ENCODE results near the gene MIEF2. TPM values are rescaled to one million over a fixed set of nuclear protein-coding genes. Genes with fewer than 3 reads are reported as not detected.

The MIEF2 gene
- total RNA-seq, 1 donor from 2014 or later = 7.4 TPM

DNA sequence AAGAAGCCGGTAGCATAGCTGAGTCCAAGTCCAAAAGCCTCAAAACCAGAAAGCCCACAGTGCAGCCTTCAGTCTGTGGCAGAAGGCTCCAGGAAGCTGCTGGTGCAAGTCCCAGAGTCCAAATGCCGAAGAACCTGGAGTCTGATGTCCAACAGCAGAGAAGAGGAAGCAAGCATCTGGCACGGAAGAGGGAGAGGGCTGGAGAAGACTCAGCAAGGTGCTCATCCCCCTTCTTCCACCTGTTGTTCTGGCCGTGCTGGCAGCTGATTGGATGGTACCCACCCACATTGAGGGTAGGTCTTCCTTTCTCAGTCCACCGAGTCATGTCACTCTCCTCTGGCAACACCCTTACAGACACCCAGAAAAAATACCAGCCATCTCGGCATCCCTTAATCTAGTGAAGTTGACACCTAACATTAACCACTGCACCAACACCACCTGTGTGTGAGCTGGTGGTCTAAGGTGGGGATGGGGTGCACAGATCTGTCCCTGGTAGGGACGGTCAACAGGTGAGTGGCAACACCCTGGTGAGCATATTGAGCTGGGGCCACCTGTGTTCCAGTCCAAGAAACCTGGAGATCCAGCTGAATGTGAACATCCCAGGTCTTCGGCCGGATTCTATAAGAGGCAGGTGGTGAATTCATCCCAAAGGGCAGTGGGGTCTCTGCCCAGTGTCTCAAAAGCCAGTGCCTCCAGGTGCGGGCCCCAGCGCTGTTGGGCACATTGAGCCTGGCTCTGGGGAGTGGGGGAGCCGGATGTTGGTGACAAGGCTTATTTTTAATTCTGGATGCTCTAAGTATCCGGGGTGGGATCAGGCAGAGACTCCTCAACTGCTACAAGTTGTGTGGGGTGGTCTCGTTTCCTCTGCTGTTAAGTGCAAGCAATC, 9.8 kb downstream of the MIEF2 start:
- H3K36me3 Mint-ChIP-seq (ENCODE audit: unreplicated experiment) = no peaks in the 10 kb centered on the region
- no peak overlapping the region for H3K4me3 Mint-ChIP-seq (ENCODE audit: unreplicated experiment)
- H3K9me3 Mint-ChIP-seq (ENCODE audit: unreplicated experiment) = no peaks in the 10 kb centered on the region
- no peak overlapping the region for H3K27ac Mint-ChIP-seq (ENCODE audit: unreplicated experiment)
- no peak for DNase-seq
- TF ChIP-seq, protein P1, sequence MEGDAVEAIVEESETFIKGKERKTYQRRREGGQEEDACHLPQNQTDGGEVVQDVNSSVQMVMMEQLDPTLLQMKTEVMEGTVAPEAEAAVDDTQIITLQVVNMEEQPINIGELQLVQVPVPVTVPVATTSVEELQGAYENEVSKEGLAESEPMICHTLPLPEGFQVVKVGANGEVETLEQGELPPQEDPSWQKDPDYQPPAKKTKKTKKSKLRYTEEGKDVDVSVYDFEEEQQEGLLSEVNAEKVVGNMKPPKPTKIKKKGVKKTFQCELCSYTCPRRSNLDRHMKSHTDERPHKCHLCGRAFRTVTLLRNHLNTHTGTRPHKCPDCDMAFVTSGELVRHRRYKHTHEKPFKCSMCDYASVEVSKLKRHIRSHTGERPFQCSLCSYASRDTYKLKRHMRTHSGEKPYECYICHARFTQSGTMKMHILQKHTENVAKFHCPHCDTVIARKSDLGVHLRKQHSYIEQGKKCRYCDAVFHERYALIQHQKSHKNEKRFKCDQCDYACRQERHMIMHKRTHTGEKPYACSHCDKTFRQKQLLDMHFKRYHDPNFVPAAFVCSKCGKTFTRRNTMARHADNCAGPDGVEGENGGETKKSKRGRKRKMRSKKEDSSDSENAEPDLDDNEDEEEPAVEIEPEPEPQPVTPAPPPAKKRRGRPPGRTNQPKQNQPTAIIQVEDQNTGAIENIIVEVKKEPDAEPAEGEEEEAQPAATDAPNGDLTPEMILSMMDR (IDR thresholded peaks at IDR 0.05; ENCODE audit: partially characterized antibody, unreplicated experiment) = no peak
- no peaks in the 10 kb centered on the region for H3K27me3 Mint-ChIP-seq (ENCODE audit: unreplicated experiment)
- H3K4me1 Mint-ChIP-seq (ENCODE audit: low read depth, unreplicated experiment) = no peaks in the 10 kb centered on the region

- peaks cover 2% of the 10 kb centered on the region for H3K9me3 Mint-ChIP-seq (ENCODE audit: unreplicated experiment)
- H3K4me1 Mint-ChIP-seq (ENCODE audit: low read depth, unreplicated experiment) = no peaks in the 10 kb centered on the region
- no peaks in the 10 kb centered on the region for H3K36me3 Mint-ChIP-seq (ENCODE audit: unreplicated experiment)
These were observed 16.6 kb downstream of the MIEF2 start for GRCh38 chr17:18277076-18277475.

DNA sequence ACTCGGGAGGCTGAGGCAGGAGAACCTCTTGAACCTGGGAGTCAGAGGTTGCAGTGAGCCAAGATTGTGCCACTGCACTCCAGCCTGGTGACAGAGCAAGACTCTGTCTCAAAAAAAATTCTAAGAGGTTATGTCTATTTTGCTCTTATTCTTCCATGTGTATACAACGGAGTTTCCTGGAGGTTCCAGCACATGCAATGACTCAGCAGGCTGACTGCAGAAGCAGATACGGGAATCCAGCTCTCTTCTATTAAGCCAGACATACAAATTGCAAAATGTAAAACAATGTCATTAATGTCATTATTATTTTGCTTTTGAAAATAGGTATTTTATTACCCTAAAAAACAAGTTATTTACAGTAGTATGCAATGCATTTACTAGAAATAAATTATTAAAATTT, 18.4 kb downstream of the MIEF2 start:
- Mint-ChIP-seq H3K9me3 (ENCODE audit: unreplicated experiment) (peaks cover 2% of the 10 kb centered on the region), H3K4me1 (ENCODE audit: low read depth, unreplicated experiment) (no peaks in the 10 kb centered on the region), H3K4me3 (ENCODE audit: unreplicated experiment) (no peak overlapping the region), H3K27me3 (ENCODE audit: unreplicated experiment) (no peaks in the 10 kb centered on the region), H3K36me3 (ENCODE audit: unreplicated experiment) (no peaks in the 10 kb centered on the region), H3K27ac (ENCODE audit: unreplicated experiment) (no peak overlapping the region)
- no peak for DNase-seq
- TF ChIP-seq, protein P1 (IDR thresholded peaks at IDR 0.05; ENCODE audit: partially characterized antibody, unreplicated experiment) = no peak

More at GRCh38 chr17:18277076-18277475, 16.6 kb downstream of the MIEF2 start:
- Mint-ChIP-seq H3K27me3 (ENCODE audit: unreplicated experiment) (no peaks in the 10 kb centered on the region), H3K4me3 (ENCODE audit: unreplicated experiment) (no peak overlapping the region), H3K27ac (ENCODE audit: unreplicated experiment) (no peak overlapping the region)
- no peak for DNase-seq
- TF ChIP-seq, protein P1 (IDR thresholded peaks at IDR 0.05; ENCODE audit: partially characterized antibody, unreplicated experiment) = no peak

DNA sequence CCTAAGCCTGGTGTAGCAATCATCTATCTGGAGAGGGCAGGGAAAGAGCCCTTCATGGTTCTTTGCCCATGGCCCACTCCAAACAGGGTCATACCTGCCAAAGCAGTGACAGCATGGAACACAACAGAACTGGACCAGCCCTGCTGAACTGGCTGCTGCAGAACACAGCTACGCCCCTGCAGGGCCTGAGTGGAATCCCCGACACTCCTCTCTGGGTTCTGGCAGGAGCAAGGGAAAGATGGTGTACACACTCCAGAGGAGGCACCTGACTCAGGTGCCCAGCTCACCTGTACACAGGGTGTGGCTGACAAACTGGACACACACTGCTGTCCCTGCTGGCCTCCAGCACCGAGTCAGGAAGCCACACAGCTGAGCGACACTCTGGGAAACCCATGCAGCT, 19.8 kb downstream of the MIEF2 start:
- Mint-ChIP-seq H3K27ac (ENCODE audit: unreplicated experiment) (no peak overlapping the region), H3K9me3 (ENCODE audit: unreplicated experiment) (peaks cover 2% of the 10 kb centered on the region), H3K4me3 (ENCODE audit: unreplicated experiment) (no peak overlapping the region), H3K27me3 (ENCODE audit: unreplicated experiment) (no peaks in the 10 kb centered on the region), H3K4me1 (ENCODE audit: low read depth, unreplicated experiment) (no peaks in the 10 kb centered on the region), H3K36me3 (ENCODE audit: unreplicated experiment) (no peaks in the 10 kb centered on the region)
- DNase-seq = no peak
- TF ChIP-seq, protein P1 (IDR thresholded peaks at IDR 0.05; ENCODE audit: partially characterized antibody, unreplicated experiment) = no peak

DNA sequence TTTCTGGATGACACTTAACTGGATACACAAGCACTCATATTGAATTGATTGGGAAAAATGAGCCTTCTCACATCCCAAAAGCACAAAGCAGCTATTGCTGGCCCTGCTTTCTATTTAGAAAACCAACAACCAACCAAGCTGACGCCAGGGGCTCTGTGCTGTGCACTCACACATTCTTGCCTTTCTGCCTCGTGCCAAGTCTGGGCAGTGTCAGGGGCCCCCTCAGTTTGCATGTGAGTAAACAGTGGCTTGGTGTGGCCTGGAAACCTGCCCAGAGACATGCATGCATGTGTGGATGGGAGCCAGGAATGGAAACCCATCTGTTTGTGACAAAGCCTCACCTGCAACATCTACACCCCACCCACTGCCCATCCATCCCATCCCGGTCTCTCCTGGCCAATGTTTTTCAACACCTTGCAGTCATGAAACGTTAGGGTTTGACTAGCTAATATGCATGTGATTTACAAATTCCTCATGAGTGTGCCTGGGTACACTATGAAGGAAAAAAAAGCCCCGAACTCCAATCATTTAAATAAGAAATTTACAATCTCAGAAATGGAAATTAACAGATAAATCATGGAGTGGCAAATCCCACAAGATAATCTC, 20.4 kb downstream of the MIEF2 start:
- H3K27me3 Mint-ChIP-seq (ENCODE audit: unreplicated experiment) = no peaks in the 10 kb centered on the region
- no peak overlapping the region for H3K27ac Mint-ChIP-seq (ENCODE audit: unreplicated experiment)
- peaks cover 2% of the 10 kb centered on the region for H3K9me3 Mint-ChIP-seq (ENCODE audit: unreplicated experiment)
- no peaks in the 10 kb centered on the region for H3K4me1 Mint-ChIP-seq (ENCODE audit: low read depth, unreplicated experiment)
- TF ChIP-seq, protein P1 (IDR thresholded peaks at IDR 0.05; ENCODE audit: partially characterized antibody, unreplicated experiment) = no peak
- no peaks in the 10 kb centered on the region for H3K36me3 Mint-ChIP-seq (ENCODE audit: unreplicated experiment)
- H3K4me3 Mint-ChIP-seq (ENCODE audit: unreplicated experiment) = no peak overlapping the region
- no peak for DNase-seq

Measured in glutamatergic neuron (in vitro differentiated cells).